ENCODE data around the gene LAMP2.
"Not testable (repeated sequence)": the region's sequence is repeated elsewhere in the genome, so short reads cannot be mapped to it uniquely, and the experiment has no call there.

The LAMP2 gene

DNA sequence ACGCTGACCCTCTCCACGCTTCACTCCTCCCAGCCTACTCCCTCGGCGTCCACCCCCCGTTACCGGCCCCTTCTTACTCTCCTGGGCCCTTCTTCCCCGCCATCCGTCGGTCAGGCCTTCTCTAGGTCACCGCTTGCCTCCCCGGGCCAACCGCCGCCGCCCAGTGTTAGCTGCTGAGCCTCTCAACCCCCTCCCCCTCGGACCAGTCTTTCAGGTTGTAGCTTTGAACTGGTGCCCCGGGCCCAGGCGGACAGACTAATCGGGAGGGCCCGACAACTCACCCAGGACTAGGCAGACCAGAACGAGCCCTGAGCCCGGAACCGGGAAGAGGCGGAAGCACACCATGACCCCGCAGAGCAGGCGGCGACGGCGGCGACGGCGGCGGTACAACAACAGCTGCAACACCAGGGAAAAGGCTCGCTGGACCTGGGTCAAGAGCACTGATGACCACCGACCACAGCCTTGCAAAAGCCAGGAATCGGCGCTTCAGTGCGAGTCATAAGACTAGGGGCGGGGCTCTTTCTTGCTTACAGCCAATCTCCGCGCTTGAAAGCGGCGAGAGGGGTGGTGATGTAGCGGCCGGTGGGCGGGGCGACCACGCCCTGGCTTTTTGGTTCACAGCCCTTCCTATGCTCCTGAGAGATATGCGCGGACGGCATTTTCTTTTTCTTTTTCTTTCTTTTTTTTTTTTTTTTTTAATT is at the start of gene LAMP2:
LAMP2 (minus strand) TSS at position 472 of the 701 bp plus-strand sequence; CDS start at position 345, 127 bp downstream.
- peak; percentile 94 for DNase-seq

DNA sequence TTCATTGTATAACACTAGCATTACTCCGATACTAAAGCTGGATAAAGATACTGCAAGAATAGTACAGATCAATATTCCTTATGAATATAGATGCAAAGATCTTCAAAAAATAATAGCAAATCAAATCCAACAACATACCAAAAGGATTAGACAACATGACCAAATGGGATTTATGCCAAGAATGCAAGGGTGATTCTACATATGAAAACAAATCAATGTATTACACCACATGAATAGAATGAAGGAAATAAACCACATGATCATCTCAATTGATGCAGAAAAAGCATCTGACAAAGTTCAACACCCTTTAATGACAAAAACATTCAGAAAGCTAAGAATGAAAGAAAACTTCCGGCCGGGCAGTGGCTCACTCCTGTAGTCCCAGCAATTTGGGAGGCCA is 48.8 kb upstream of the LAMP2 start:
- no peak for DNase-seq

DNA sequence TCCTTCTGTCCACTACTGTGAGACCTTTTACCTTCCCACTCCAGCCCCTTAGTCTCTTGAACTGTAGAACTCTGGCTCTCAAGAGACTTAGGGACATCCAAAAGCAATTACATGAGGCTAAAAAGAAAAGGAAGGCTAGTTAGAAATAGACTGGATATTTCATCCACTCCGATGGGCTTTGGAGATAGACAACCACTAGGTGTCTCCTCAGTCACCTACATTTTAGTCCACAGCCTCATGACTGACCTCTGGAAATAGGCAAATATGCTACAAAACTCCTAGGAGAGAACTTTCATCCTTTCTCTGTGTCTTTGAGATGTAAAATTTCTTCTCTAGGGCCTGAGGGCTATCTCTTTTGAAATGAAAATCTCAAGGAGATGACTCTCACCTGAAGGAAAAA is 45.1 kb upstream of the LAMP2 start:
- DNase-seq, result no peak

DNA sequence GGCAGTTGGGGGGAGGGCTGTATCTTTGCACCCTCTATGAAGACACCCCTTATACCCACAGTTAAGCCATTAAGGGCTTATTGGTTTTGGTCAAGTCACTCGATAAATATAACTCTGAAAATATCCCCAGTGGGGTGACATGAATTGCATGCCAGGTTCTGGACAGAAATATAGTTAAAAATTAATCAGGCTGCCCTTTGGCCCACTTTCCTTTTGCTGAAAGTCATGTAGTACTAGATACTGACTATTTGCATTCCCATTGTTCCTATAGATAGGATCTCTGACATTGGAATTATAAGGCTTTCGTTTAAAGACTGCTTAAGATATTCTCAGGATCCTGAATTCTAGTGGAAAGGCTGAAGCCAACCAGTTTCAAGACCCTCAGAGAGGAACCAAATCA is 43.5 kb upstream of the LAMP2 start:
- DNase-seq, result no peak

DNA sequence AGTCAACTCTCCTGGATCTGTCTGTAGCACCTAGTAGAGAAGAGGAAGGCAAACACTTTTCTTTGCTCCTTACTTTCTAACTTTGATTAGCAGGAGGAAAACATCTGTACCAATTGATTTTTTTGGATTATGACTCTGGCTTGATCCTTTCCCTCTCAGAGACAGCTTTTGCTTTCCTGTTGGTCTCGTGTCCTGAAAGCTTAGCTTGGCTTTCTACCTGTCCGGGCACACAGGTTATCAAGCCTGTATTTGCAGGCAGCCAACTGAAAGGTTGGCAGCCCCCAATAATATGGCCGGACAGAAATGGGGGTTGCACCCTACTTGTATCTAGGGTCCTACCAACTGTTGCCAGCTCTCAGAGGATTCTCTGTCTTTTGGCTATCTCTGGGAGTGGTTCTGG is 43.1 kb upstream of the LAMP2 start:
- no peak for DNase-seq

DNA sequence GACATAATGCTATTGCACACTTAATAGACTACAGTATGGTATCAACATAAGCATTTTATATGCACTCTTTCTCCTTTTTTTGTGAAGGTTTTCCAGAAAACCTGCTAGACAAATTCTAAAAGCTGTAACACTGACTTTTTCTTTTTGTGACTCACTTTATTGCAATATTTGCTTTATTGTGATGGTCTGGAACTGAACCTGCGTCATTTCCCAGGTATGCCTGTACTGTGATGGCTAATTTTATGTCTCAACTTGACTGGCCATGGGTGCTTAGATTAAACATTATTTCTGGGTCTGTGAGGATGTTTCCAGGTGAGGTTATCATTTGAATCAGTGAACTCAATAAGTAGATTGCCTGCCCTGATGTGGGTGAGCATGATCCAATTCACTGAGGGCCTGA is 35.5 kb upstream of the LAMP2 start:
- DNase-seq, result no peak

DNA sequence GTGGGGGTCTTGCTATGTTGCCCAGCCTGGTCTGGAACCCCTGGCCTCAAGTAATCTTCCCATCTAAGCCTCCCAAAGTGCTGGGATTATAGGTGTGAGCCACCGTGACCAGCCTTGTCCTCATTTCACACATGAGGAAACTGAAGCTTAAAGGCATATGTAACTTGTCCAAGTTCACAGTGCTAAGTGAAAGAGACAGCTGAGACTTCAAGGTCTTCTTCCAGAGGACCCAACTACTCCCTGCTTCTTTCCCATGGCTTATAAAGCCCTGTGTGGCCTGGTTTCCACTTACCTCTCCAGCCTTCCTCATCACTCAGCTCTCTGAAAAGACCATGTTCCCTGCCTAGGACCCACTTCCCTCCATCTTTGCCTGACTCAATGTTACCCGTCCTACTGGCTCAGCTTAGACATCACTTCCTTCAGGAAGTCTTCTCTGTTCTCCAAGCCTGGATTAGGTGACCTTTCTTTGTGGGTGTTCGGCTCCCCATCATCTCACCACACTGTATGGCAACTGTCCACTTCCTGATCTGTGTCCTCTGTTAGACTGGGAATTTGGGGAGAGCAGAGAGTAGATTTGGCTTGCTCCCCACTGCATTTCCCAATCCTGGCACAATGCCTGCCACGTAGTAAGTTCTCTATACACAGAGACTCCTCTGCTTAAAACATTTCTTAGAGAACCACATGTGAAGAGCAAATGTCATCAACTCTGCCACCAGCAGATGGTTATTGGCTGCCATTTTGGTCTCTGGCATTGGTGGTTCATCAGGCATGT is 30.4 kb upstream of the LAMP2 start:
- no peak for DNase-seq

DNA sequence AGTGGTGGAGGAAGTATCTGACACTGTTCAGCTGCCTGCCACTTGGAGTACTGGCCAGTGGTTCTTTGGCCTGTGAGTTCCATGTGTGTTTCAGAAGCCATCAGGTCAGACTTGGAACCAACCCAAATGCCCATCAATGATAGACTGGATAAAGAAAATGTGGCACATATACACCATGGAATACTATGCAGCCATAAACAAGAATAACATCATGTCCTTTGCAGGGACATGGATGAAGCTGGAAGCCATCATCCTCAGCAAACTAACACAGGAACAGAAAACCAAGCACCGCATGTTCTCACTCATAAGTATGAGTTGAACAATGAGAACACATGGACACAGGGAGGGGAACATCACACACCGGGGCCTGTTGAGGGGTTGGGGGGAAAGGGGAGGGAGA is 21.0 kb upstream of the LAMP2 start:
- not testable (repeated sequence) for DNase-seq

DNA sequence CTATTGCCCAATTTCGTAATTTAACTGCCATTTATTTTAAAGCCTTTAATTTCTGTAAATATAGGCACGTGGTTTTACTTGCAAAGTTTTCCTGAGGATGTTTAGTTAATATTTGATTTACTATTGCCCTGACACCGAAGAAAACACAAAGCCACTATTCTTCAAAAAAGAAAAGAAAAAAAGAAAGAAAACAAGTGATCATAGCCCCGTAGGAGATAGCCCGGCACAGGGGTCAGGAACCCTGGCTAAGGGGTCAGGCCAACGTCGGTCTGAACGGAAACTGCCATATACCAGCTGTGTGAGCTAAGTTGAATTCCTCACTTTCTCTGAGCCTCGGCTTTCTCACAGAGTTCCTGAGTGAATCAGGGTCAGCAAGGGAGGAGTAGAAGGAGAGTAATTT is 17.7 kb upstream of the LAMP2 start:
- DNase-seq, result peak; percentile 6

DNA sequence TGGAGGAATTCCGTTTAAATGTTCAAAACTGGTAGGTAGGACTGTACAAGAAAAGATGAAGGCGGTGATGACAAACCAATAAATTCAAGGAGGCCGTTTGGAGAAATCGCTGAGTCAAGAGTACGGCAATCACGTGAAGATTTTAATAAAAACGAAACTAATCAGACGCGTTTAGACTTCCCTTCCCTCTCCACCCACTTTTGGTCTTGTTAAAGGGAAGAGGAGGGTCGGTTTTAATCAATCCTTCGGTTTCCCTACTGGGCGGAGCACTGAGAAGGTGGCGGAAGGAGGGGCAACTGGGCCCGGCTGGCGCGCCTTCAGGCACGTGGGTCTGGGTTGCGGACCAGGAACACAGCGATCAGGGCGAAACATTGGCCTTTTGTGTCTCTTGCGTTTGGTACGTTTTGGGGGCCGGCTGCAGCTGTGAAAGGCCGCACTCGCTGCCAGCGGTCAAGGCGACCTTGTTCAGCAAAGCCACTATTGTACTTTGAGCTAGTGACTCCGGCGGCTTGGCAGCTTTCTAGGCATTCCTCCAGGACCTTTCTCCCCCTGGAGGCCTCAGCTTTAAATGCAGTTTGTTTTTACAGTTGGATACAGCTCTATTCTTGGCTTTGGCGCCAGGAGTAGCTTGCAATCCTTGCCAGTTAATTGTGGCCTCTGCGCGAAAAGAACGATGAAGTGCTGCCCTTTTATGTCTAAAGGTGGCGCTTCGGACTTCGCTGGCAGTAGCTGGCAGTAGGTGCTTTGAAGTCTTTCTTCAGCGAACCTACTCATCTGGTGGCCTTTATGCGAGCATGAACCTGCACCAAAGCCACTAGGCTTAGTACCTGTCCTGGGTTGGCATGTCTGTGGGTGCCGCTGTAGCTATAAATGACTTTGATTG is 16.8 kb upstream of the LAMP2 start:
- DNase-seq, result peak; percentile 89

DNA sequence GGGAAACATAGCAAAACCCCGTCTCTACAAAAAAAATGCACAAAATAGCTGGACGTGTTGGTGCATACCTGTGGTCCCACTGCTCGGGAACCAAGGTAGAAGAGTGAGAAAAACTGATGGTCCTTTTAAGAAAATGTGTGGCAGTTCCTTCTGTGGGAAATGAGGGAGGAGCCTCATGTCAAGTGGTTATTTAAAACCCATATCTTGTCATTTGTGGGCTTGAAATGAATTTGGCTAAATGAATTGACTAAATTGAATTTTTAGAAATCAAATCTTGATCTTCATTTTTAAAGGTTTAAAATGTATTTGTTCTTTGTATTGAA is 16.2 kb upstream of the LAMP2 start:
- DNase-seq, result no peak

DNA sequence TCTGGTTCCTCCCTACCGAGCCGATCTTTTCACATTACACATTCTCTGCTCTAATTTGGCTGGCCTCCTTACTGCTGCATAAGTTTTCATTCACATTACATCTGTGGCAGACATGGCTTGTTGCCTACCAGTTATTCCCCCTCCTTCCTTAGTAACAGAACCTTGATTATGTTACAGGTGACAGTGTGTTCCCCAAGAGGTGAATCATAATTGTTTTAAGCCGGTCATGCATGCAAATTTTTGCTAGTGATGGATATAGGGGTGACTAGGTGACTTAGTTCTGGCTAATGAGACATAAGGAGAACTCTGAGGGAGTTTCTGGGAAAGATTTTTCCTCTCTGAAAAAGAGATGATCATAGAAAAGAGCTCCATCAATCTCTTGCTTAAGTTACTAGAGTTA is 8.4 kb upstream of the LAMP2 start:
- DNase-seq, result no peak

DNA sequence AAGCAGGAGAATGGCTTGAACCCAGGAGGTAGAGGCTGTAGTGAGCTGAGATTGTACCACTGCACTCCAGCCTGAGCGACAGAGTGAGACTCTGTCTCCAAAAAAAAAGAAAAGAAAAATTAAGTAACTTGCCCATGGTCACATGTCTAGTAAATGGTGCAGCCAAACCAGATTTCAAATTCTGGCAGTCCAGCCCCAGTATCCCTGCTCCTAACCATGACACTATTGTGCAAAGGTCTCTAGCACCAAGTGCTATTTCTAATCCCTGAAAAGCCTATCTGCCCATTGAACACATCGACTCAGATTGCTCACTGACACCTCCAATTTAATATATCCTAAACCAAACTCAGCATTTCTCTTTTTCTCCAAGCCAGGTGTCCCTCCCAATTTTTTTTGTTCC is 7.6 kb upstream of the LAMP2 start:
- no peak for DNase-seq

DNA sequence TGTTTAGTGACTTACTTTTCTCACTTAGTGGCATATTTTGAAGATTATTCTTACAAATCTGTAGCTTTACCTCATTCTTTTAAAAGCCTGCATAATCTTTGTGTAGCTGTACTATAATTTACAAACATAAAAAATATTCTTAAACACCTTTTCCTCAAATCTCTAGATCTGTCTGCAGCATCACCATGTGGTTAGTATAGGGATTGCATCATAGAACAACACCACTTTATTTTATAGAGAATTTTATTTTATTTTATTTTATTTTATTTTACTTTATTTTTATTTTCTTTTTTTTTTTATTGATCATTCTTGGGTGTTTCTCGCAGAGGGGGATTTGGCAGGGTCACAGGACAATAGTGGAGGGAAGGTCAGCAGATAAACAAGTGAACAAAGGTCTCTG is 6.4 kb upstream of the LAMP2 start:
- peak; percentile 37 for DNase-seq

DNA sequence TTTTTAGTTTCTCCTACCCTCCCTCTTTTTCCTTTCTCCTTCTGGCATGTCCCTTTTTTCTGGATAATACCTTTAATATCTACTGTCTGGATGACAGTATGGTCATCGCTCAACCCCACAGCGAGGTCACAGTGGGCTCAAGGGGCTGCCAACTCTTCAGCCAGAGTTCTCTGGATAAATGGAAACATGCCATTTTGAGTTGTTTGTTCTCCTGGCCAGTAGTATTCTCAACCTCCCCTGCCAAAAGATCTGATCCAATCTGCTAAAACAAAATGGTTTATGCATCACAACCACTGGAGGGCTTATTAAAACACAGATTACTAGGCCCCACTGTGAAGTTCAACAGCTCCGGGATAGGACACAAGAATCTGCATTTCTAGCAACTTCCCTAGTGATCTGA is 5.0 kb upstream of the LAMP2 start:
- no peak for DNase-seq

DNA sequence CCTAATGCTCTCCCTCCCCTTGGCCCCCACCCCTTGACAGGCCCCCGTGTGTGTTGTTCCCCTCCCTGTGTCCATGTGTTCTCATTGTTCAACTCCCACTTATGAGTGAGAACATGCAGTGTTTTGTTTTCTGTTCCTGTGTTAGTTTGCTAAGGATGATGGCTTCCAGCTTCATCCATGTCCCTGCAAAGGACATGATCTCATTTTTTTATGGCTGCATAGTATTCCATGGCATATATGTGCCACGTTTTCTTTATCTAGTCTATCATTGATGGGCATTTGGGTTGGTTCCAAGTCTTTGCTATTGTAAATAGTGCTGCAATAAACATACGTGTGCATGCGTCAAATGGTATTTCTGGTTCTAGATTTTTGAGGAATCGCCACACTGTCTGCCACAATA is 561 bp upstream of the LAMP2 start:
- DNase-seq, result not testable (repeated sequence)

DNA sequence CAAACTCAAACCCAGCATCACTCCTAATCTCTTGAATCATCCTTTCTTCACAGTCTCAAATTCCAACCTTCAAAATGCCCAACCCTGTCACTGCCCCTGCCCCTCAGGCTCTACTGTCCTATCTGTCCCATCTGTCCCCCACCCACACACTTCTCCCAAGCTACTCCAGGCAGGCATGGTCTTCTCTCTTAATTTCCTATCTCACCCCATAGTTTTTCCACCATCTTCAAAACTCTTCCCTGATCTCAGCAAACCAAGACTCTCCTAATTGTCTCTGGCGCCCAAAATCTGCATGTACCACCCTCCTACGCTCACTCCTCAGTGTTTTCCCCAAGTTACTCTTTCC is 644 bp downstream of the LAMP2 start:
- DNase-seq, result no peak

DNA sequence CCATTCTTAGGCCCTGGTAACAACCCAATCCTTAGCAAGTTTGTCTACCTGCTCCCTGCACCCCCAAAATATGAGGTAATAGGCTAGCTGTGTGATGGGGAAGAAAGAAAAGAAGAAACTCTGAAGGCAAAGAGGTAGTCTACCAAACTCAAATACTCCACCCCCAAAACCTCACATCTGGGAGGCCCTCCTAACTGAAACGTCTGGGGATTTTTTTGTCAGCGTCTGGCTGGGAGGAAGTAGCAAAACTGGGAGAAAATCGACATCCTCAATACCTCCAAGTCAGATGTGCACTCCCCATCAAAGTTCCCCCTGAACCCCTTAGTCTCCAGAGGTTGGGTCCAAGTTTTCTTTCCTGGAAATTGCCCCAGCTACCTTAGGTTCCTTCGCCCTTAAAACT is 1.0 kb downstream of the LAMP2 start:
- DNase-seq, result no peak

DNA sequence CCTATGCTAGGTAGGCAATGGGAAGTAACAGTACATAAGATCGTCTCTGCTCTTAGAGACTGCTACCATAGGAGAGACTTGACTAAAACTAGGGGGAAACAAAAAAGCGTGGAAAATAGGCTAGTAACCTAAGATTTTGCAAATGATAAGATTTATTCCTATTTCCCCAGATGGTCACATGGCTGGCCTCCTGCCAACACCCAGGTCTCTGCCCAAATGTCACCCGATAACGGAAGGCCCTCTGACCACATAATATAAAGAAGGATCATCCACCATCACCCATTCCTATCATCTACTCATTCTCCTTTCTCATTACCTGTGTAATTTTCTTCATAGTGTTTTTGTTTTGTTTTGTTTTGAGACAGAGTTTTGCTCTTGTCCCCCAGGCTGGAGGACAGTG is 4.7 kb downstream of the LAMP2 start:
- DNase-seq, result no peak

DNA sequence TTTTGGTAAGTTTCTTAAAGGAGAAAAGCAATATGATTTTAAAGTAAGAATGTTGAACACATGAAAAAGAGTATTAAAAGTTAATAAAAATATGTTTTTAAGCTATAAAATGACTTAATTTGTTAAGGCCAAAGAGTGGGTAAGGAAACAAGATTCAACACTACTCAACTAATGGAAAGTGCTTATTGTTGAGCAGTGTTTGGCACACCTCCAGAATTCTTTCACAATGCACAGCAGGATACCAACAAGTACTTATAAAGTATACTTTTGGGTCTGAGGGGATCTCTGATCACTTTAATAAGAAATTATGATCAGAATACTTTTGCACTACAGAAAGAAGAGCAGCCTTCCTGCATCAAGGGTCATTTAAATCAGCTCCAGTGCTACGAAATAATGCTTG is 5.9 kb downstream of the LAMP2 start:
- DNase-seq, result no peak

DNA sequence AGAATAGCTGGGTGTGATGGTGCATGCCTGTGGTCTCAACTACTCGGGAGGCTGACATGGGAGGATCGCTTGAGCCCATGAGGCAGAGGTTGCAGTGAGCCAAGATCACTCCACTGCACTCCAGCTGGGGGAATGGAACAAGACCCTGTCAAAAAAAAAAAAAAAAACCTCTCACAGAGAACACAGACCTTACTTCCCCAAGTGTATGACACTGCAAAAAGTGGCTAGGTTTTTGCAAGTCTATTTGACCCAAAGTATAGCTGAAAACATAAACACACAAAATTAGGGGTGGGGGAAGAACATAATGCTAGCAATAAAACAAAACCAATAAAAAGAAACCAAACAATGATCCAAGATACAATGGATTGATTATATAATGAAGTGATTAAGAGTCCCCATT is 6.7 kb downstream of the LAMP2 start:
- DNase-seq, result no peak

DNA sequence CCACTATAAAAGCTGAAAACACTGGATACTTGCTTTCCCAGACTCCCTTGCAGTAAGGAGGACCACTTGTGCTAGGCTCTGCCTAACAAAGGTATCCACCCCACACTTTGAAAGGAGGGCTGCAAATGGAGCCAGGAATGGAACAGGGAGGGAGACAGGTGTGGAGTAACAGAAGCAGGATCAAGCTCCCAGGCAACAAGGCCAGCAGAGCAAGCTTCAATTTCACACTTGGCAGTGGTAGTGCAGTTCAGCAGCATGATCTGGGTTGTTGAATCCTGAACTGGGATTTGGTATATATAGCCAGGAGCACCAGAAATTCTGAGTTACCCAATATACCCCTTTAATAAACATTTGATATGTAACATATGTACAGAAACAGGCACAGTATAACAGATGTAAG is 9.8 kb downstream of the LAMP2 start:
- DNase-seq, result no peak

DNA sequence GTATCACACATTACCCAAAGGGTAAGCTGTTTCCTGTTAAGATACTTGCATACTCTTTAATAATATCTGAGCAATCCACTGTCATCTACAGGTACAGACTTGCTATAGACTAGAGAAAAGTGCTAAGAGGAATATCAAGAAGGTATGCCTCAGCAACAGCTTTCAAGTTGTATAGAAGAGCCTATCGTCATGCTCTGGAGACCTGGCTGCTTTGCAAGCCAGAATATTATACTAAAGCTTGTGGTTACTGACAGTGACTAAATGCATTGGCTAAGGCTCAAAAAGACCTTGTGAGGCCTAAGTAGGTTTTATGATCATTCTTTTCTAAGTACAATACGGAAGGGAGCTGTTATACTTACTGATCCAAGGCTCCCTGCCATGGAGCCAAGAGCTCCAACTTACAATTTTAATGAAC is 11.3 kb downstream of the LAMP2 start:
- peak; percentile 22 for DNase-seq

DNA sequence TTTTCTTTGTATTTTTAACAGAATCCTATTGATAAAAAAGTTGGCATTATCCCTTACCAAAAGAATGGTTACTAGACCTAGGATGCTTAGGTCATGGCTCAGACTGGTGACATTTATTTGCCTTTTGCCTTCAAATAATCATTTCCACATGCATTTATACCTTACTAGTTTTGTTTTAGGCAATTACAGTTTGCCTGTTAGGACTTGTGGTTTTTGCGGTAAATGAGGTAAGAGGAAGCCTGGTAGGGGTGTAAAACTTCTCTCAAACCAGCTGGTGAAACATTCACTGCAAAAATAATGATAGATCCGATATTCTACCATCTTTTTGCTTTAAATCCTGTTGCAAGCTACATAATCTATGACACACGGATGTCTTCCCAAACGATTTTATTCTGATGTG is 12.1 kb downstream of the LAMP2 start:
- no peak for DNase-seq
